NCI-H1436 (cell line): ENCODE measurements around the gene ENKD1.

Experiments used
- DNase-seq: peaks from one replicate; lab custom pipeline; 2025; lab: John Stamatoyannopoulos, UW

The ENKD1 gene

GRCh38 chr16:67679935-67680897, 13.7 kb upstream of the ENKD1 start:
- DNase-seq, result no peak

- DNase-seq, result no peak
Observed at GRCh38 chr16:67678354-67679023, 11.9 kb upstream of the ENKD1 start.

GRCh38 chr16:67677712-67678111, 11.2 kb upstream of the ENKD1 start:
- DNase-seq, result no peak

DNA sequence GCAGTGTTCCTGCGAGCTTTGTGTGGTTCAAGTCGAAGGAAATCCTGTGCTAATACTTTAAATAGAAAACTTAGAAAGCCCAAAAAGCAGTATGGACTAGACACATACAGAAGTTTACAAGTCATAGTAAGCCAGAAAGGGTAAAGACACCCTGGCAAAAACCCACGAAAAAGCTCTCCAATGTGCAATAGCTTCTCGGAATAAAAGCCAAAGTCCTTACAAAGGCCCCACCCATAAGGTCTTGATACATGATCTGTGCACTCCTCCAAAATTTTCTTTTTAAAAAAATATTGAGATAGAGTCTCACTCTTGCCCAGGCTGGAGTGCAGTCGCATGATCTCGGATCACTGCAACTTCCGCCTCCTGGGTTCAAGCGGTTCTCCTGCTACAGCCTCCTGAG, 10.4 kb upstream of the ENKD1 start:
- DNase-seq, result no peak

GRCh38 chr16:67676516-67676915, 10.0 kb upstream of the ENKD1 start:
- no peak for DNase-seq

DNA sequence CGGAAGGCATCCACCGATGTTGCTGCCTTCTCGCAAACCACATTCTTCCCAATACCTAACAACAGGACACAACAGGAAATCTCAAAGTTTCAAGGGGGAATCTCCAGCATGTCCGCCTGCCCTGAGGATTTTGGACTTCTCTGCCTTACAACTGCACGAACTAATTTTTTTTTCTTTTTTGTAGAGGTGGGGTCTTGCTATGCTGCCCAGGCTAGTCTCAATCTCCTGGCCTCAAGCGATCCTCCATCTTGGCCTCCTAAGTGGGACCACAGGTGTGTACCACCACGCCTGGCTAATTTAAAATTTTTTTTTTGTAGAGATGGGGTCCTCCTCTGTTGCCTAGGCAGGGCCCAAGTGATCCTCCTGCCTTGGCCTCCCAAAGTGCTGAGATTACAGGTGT, 9.4 kb upstream of the ENKD1 start:
- DNase-seq, result no peak

- DNase-seq, result no peak
Observed at GRCh38 chr16:67675579-67675935, 9.0 kb upstream of the ENKD1 start.

DNA sequence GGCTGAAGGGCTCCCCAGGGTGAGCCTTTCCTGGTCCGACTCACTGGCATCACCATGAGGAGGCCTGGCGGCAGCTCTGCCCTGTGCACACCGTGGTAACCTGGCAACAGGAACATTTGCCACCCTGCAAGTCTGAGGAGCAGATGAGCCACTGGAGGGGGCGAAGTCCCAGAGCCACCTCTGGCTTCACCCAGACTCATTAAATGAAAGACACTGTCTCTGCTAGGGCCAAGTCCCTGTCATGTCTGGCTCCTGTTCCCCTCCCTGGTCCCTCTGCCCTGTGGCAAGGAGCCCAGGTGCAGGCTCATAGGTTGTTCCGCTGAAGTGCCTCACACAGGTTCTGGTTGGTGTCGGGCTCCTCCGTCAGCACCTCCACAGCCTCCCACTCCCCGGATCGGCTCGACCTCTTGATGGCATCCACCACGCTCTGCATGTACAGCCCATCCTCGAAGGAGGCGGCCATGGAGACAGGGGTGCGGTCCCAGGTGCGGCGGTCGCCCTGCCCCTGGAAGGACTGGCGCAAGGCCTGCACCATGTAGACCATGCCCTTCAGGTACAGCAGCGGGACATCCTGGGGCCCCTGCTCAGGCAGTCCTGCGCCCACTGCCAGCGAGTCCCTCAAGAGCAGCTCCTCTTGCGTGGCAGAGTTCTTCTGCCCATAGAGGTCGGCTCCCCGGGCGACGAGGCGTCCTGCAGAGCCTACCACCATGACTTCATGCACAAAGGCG, 8.5 kb upstream of the ENKD1 start:
- DNase-seq, result no peak

DNA sequence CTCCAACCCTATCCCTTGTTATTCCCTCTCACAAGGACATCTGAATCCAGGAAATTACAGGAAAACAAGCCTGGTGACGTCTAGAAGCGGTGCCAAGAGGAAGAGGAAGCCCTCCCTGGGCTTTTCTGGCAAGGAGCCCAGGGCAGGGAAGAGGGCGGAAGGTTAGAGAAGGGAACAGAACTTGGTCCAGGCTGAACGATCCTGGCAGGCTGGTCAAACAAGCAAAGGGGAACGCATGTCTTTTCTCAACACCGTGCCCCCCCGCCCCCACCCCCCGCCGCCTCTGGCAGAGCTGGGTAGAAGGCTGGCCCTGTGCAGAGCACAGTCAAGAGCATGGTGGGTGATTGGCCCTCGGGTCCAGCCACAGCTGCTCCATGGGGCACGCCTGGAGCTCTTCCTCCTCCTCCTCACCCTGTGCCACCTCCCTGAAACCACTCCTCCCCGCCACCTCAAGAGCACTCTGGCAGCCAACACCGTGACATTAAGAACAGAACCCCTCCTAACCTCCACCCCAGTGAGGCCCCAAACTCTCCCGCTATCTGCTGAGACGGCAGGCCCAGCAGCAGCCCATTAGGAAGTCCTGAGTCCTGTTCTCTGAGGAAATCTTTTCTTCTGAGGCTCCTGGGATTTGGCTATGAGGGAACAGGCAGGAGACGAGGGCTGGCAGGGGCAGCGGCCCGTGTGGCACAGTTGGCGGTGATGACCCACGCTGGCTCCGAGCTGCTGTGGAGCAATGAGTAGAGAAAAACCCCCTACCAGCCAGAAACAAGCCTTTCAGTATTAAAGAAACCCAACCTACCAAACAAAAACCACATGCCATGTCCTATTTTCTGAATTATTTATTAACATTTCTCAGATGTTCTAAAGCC, 7.4 kb upstream of the ENKD1 start:
- DNase-seq, result no peak

DNA sequence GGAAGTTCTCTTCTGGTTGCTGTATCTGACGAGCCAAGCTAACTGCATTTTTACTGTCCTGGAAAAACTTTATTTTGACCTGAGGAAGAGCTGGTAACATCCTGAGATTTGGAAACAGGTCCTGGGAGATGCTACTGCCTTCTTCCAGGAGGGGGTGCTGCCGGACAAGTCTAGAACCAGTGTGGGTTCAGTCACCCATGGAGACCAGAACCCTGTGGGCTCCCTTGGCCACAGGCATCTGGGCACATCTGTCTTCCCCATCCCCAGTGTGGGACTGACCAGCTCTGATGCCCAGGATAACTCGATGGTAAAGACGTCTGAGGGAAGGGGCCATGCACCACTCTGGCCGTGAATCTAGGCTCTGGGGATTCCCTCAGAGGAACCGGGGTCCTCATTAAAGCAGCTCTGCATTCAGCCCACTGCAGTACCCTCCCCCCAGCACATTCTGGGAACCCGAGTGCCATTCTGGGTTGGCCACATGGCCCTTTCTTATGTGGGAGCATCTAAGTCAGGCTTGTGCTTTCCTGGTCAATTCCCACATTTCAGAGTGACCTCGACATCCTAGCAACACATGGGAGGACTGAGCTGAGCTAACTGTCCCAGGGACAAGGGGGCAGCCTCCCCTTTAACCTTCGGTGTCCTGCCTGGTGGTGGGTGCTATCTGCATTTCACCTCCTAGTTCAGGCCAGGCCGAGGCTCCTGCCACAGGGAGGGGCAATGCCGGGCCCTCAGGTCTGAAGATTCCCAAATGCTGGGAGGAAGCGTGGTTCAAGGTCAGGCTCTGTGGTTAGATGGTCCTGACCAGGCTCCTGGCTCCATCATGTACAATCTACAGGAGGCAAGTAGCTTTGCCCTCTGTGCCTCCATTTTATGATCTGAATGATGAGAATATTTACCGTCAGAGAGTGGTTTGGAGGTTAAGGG, 6.5 kb upstream of the ENKD1 start:
- peak; percentile 50 for DNase-seq

DNA sequence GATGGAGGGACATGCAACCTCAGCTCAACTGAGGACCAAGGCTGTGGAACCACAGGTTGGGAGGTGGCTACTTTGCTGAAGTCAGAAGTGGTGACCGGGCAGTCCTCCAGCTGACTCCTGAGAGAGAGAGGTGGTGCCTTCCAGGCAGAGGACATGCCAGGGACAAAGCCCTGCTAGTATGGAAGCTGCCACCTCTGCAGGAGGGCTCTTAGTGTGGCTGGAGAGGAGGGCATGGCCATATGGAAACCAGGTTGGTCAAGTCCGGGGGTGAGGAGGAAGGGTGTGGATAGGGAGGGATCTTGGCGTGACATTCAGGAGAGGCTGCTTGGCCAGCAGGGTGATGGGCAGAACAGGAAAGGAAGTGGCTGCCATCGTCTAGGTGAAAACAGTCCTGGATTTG, 5.8 kb upstream of the ENKD1 start:
- no peak for DNase-seq

- no peak for DNase-seq
Observed at GRCh38 chr16:67669499-67670101, 3.0 kb upstream of the ENKD1 start.

DNA sequence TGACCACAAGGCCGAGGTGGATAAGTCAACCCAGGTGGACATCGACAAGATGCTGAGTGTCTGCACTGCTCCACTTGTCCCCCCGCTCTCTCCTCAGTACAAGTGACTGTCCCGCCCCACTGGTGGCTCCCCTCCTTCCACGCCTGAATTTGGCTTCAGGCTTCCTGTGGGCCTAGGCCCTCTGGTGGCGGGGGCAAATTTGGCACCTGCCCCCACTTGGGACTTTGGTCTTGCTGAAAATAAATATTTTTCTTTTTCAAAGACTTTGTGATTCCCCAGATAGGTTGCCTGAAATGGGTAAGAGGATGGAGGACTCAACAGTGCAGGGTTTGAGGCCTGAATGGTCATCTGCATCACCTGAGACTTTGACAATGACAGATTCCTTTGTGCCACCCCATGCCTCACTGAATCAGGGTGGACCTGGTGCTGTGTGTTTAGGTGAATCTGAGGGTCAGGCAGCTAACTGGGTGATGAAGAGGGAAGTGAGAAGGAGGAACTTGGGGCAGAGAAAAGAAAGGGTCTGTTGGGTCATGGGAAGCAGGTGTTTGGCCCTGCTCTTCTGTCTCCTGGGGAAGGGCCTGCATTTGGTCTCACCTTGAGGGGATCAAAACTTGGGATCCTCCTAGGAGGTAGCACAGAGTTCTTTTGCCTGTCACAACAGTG, 2.1 kb upstream of the ENKD1 start:
- DNase-seq, result no peak

DNA sequence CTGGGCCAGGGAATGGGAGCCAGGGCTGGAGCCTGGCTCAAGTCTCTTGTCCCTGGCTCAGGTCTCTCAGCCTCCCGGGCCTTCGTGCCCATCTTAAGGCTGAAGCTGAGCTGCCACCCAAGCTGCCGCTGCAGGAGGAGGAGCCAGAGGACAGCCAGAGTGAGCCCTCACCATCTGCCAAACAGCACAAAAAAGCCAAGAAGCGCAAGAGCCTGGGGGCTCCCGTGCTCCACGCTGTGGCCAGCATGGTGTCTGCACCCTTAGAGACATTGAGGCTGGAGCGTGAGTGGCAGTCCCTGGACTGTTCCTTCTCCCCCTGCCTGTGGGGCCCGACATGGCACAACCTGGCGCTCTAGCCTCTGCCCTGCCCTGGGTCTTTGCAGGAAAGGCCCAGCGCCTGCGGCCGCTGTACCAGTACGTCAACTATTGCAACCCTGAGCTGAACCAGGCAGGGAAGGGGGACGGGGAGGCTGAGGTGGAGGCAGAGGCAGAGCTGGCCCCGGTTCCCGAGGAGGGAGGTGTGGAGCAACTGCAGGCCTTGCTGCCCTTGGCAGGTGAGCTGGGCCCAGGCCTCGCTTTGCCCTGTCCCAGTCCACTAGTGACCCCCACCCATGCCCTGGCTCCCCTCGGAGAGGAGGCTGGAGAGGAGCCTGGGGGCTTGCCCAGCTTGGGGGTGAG, 1.4 kb upstream of the ENKD1 start:
- DNase-seq, result peak; percentile 90

GRCh38 chr16:67667453-67667816, 885 bp upstream of the ENKD1 start:
- DNase-seq, result no peak

- no peak for DNase-seq
Observed at GRCh38 chr16:67666032-67666551, 458 bp downstream of the ENKD1 start.

DNA sequence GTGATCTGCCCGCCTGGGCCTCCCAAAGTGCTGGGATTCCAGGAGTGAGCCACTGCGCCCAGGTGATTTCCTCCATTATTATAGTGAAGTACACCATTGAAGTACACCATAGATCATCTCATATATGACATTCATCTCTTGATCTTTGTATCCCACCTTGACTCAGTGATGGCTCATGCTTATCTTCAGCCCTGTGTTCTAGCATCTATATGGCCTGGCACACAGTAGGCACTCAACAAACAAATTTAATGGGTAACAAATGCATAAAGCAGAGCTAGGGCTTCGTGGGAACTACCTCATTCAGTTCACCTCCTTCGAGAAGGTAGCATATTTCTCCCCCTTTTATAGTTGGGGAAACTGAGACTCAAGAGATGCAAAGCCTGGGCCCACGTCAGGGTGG, 952 bp downstream of the ENKD1 start:
- DNase-seq, result no peak

GRCh38 chr16:67664871-67665270, 1.7 kb downstream of the ENKD1 start:
- DNase-seq, result no peak

GRCh38 chr16:67664258-67664657, 2.3 kb downstream of the ENKD1 start:
- DNase-seq, result no peak
